Measurements from ENCODE around the gene DLG2. TPM values are rescaled to one million over a fixed set of nuclear protein-coding genes. Genes with fewer than 3 reads are reported as not detected.

Gene DLG2
- total RNA-seq, 4 donors from 2014 or later, result 7.3 to 14.1 (median 11.1) TPM

DNA sequence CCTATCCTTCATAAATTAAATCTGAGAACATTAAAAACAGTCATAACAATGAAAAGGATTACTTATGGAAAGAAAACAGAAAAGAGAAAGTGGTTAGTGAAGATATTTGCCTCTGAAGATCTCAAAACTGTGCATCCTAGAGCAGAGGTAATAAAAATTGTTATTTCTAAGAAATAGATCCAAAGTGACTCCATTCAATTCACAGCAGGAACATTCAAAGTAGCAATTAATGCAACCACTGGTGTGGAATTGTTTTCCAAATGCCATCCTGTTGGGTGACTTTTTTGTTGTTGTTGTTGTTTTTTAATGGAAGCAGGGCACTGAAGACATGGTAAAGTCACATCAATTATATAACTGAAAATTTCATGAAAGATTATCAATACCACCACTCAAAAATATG, 1201.5 kb downstream of the DLG2 start:
- intact Hi-C loops (cut with DNase I), result no loop called here
- no peak for DNase-seq (ENCODE audit: extremely low spot score)
- no peaks in the 10 kb centered on the region for H3K4me1 ChIP-seq
- no peaks in the 10 kb centered on the region for H3K27me3 ChIP-seq
- no peak overlapping the region for H3K27ac ChIP-seq (replicated peaks in 1 of 4)
- TF ChIP-seq POLR2A (IDR thresholded peaks at IDR 0.05; ENCODE audit: low read depth) (no peak), POLR2AphosphoS5 (IDR thresholded peaks at IDR 0.05) (no peak), EP300 (IDR thresholded peaks at IDR 0.05) (no peak)
- TF ChIP-seq, protein P1, sequence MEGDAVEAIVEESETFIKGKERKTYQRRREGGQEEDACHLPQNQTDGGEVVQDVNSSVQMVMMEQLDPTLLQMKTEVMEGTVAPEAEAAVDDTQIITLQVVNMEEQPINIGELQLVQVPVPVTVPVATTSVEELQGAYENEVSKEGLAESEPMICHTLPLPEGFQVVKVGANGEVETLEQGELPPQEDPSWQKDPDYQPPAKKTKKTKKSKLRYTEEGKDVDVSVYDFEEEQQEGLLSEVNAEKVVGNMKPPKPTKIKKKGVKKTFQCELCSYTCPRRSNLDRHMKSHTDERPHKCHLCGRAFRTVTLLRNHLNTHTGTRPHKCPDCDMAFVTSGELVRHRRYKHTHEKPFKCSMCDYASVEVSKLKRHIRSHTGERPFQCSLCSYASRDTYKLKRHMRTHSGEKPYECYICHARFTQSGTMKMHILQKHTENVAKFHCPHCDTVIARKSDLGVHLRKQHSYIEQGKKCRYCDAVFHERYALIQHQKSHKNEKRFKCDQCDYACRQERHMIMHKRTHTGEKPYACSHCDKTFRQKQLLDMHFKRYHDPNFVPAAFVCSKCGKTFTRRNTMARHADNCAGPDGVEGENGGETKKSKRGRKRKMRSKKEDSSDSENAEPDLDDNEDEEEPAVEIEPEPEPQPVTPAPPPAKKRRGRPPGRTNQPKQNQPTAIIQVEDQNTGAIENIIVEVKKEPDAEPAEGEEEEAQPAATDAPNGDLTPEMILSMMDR (IDR thresholded peaks at IDR 0.05), result no peak
- H3K4me3 ChIP-seq, result no peak overlapping the region
- H3K9me3 ChIP-seq, result no peaks in the 10 kb centered on the region
- no peaks in the 10 kb centered on the region for H3K36me3 ChIP-seq

DNA sequence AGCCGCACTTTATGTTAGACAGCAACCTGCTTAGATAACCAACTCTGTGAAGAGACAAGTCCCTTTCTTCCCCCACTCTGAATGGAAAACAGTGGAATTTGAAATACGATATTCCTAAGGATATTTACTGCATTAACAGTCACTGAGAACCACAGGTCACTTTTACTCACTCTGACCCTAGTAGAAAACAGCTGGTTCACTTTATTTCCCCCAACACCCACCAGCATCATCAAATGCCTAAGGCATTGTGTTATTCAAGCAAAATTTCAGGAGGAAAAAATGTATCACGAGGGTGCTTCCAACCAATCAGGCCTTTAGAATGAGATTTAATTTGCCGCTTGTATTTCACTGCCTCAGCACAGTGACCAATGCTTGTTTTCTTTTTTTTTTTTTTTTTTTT, 1206.9 kb downstream of the DLG2 start:
- H3K9me3 ChIP-seq, result no peaks in the 10 kb centered on the region
- H3K4me3 ChIP-seq, result no peak overlapping the region
- no peaks in the 10 kb centered on the region for H3K36me3 ChIP-seq
- no peak overlapping the region for H3K27ac ChIP-seq (replicated peaks in 1 of 4)
- intact Hi-C loops (cut with DNase I), result no loop called here
- no peak for TF ChIP-seq EP300 (IDR thresholded peaks at IDR 0.05)
- TF ChIP-seq, protein P1 (IDR thresholded peaks at IDR 0.05), result no peak
- no peak for TF ChIP-seq POLR2AphosphoS5 (IDR thresholded peaks at IDR 0.05)
- no peak for TF ChIP-seq POLR2A (IDR thresholded peaks at IDR 0.05; ENCODE audit: low read depth)
- no peaks in the 10 kb centered on the region for H3K4me1 ChIP-seq
- H3K27me3 ChIP-seq, result no peaks in the 10 kb centered on the region
- DNase-seq (ENCODE audit: extremely low spot score), result no peak
- WGBS, result 76% methylated on average over 4 of the region's 4 CpGs

DNA sequence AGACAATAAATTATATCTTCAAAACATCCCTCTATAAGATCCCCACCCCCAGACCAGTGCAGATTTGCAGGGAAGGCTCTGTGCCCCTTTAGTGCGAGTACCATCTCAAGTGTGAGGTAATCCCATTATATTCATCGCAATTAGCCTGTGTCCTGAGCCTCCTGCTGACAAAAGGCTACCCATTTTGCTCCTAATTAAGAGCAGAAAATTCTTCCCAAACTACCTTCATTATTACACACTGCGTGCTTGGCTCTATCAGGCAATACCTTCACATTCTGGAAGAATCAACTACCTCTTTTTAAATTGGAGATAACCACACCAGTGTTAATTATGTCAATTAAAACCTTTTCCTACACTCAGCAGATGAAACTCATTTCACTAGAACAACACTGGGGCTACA, 1207.5 kb downstream of the DLG2 start:
- 91% methylated on average over 3 of the region's 3 CpGs for WGBS
- Histone ChIP-seq H3K27me3 (no peaks in the 10 kb centered on the region), H3K4me3 (no peak overlapping the region), H3K4me1 (no peaks in the 10 kb centered on the region), H3K27ac (replicated peaks in 1 of 4) (no peak overlapping the region), H3K9me3 (no peaks in the 10 kb centered on the region), H3K36me3 (no peaks in the 10 kb centered on the region)
- intact Hi-C loops (cut with DNase I), result no loop called here
- no peak for DNase-seq (ENCODE audit: extremely low spot score)
- TF ChIP-seq EP300 (IDR thresholded peaks at IDR 0.05) (no peak), POLR2AphosphoS5 (IDR thresholded peaks at IDR 0.05) (no peak), POLR2A (IDR thresholded peaks at IDR 0.05; ENCODE audit: low read depth) (no peak)
- TF ChIP-seq, protein P1 (IDR thresholded peaks at IDR 0.05), result no peak

DNA sequence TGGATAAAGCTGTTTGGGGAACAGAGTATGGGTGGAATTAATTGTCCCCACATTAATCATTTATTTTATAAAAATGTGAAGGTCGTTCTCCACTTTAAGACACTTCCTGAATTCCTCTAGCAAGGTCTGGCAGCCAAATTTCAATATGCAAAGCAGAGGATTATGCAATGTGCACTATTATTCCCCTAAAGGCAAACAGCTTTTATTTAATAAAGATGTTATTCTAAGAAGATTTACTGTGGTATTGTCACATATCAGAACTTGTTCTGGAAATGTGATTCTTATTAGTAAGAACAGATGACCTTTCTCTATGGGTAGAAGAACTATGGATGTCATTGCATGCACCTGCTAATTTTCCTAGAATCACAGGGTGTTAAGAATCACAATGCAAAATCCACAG, 1212.2 kb downstream of the DLG2 start:
- no peak for TF ChIP-seq POLR2A (IDR thresholded peaks at IDR 0.05; ENCODE audit: low read depth)
- TF ChIP-seq, protein P1 (IDR thresholded peaks at IDR 0.05), result no peak
- no peak for TF ChIP-seq EP300 (IDR thresholded peaks at IDR 0.05)
- TF ChIP-seq POLR2AphosphoS5 (IDR thresholded peaks at IDR 0.05), result no peak
- H3K27ac ChIP-seq (replicated peaks in 1 of 4), result no peak overlapping the region
- H3K36me3 ChIP-seq, result no peaks in the 10 kb centered on the region
- no peak for DNase-seq (ENCODE audit: extremely low spot score)
- 41% methylated on average over 1 of the region's 1 CpG for WGBS
- H3K4me1 ChIP-seq, result no peaks in the 10 kb centered on the region
- intact Hi-C loops (cut with DNase I), result no loop called here
- no peaks in the 10 kb centered on the region for H3K27me3 ChIP-seq
- no peak overlapping the region for H3K4me3 ChIP-seq
- no peaks in the 10 kb centered on the region for H3K9me3 ChIP-seq

DNA sequence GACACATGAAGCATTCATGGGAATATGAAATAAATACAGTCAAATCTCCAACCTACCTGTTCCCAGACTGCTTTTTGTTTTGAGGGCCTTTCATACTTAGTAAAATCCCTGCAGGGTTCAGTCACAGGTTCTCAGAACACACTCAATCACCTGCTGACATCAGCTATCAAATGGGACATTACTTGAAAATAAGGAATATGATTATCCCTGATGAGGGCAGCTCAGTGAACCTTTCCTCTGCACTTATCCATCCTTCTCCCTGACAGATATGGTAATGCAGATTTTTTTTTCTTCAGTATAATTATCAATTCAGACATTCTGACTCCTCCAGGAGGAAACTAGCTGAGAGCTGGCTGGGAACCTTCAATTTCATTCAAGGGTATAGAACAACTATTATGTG, 1213.6 kb downstream of the DLG2 start:
- no peaks in the 10 kb centered on the region for H3K27me3 ChIP-seq
- TF ChIP-seq POLR2A (IDR thresholded peaks at IDR 0.05; ENCODE audit: low read depth), result no peak
- no peak for TF ChIP-seq EP300 (IDR thresholded peaks at IDR 0.05)
- TF ChIP-seq, protein P1 (IDR thresholded peaks at IDR 0.05), result no peak
- no peak for TF ChIP-seq POLR2AphosphoS5 (IDR thresholded peaks at IDR 0.05)
- DNase-seq (ENCODE audit: extremely low spot score), result no peak
- H3K9me3 ChIP-seq, result no peaks in the 10 kb centered on the region
- no peaks in the 10 kb centered on the region for H3K4me1 ChIP-seq
- H3K27ac ChIP-seq (replicated peaks in 1 of 4), result no peak overlapping the region
- intact Hi-C loops (cut with DNase I), result no loop called here
- no peaks in the 10 kb centered on the region for H3K36me3 ChIP-seq
- H3K4me3 ChIP-seq, result no peak overlapping the region
